Trophoblast cell (in vitro differentiated cells and primary cell): ENCODE results near the gene SPIN4.

Source experiments
- DNase-seq, 2 donors: peaks; one replicate each; pipeline ENCODE4 v3.0.0-alpha.2; 2016
- H2AFZ ChIP-seq: 2 replicates; pipeline ENCODE4 v1.6.1; 2013; ENCODE audit warnings: low read length, moderate library complexity, mild to moderate bottlenecking; ENCODE audit not compliant: insufficient read depth, poor library complexity
- H2AK5ac ChIP-seq: 2 replicates; pipeline ENCODE4 v1.6.1; 2013; ENCODE audit warnings: mild to moderate bottlenecking, low read length
- H2BK120ac ChIP-seq: 2 replicates; pipeline ENCODE4 v1.6.1; 2013; ENCODE audit warnings: low read length, mild to moderate bottlenecking, moderate library complexity; ENCODE audit not compliant: insufficient read depth, poor library complexity
- H2BK12ac ChIP-seq: 2 replicates; pipeline ENCODE4 v1.6.1; 2013; ENCODE audit warnings: mild to moderate bottlenecking, low read length, moderate library complexity
- H2BK5ac ChIP-seq: 2 replicates; pipeline ENCODE4 v1.6.1; 2013; ENCODE audit warnings: low read length, low read depth, moderate library complexity, mild to moderate bottlenecking; ENCODE audit not compliant: poor library complexity
- H3K14ac ChIP-seq: 2 replicates; pipeline ENCODE4 v1.6.1; 2013; ENCODE audit warnings: mild to moderate bottlenecking, low read length
- H3K18ac ChIP-seq: 2 replicates; pipeline ENCODE4 v1.6.1; 2013; ENCODE audit warnings: mild to moderate bottlenecking, low read length
- H3K23ac ChIP-seq: 2 replicates; pipeline ENCODE4 v1.6.1; 2013; ENCODE audit warnings: low read length
- H3K27ac ChIP-seq: 2 replicates; pipeline ENCODE4 v1.5.1; 2013; ENCODE audit warnings: low read depth, mild to moderate bottlenecking, inconsistent platforms, low read length, moderate library complexity
- H3K27me3 ChIP-seq: 2 replicates; pipeline ENCODE4 v1.6.1; 2013; ENCODE audit warnings: inconsistent platforms, mild to moderate bottlenecking, low read length, moderate library complexity; ENCODE audit not compliant: insufficient read depth
- H3K36me3 ChIP-seq, 2 experiments: 1 replicate in 1 of 2; 2 replicates in 1 of 2; pipeline ENCODE4 v1.6.1; 2013; ENCODE audit warnings: low read length in 2 of 2, mild to moderate bottlenecking in 2 of 2, moderate library complexity in 1 of 2; ENCODE audit not compliant: insufficient read depth in 2 of 2, control insufficient read depth in 1 of 2
- H3K4ac ChIP-seq: 2 replicates; pipeline ENCODE4 v1.6.1; 2013; ENCODE audit warnings: low read depth, mild to moderate bottlenecking, low read length, moderate library complexity
- H3K4me1 ChIP-seq, 2 experiments: 1 replicate in 1 of 2; 2 replicates in 1 of 2; pipeline ENCODE4 v1.6.1; 2013; ENCODE audit warnings: low read length in 2 of 2, mild to moderate bottlenecking in 2 of 2, moderate library complexity in 1 of 2; ENCODE audit not compliant: insufficient read depth in 2 of 2, control insufficient read depth in 1 of 2
- H3K4me2 ChIP-seq: 2 replicates; pipeline ENCODE4 v1.6.1; 2013; ENCODE audit warnings: inconsistent platforms, mild to moderate bottlenecking, low read length, moderate library complexity
- H3K4me3 ChIP-seq: 2 replicates; pipeline ENCODE4 v1.5.1; 2013; ENCODE audit warnings: mild to moderate bottlenecking, low read depth, low read length, inconsistent platforms
- H3K79me1 ChIP-seq: one replicate; pipeline ENCODE4 v1.6.1; 2013; ENCODE audit warnings: low read length
- H3K79me2 ChIP-seq: 2 replicates; pipeline ENCODE4 v1.6.1; 2013; ENCODE audit warnings: low read length, mild to moderate bottlenecking; ENCODE audit not compliant: control insufficient read depth, insufficient read depth, poor library complexity
- H3K9ac ChIP-seq: 2 replicates; pipeline ENCODE4 v1.6.1; 2013; ENCODE audit warnings: mild to moderate bottlenecking, low read length
- H3K9me3 ChIP-seq: 2 replicates; pipeline ENCODE4 v1.6.1; 2013; ENCODE audit warnings: low read depth, mild to moderate bottlenecking, control low read depth, inconsistent platforms, low read length; ENCODE audit not compliant: insufficient read depth
- H4K12ac ChIP-seq: 2 replicates; pipeline ENCODE4 v1.6.1; 2013; ENCODE audit warnings: low read depth, mild to moderate bottlenecking, low read length, moderate library complexity
- H4K8ac ChIP-seq: 2 replicates; pipeline ENCODE4 v1.6.1; 2013; ENCODE audit warnings: low read depth, mild to moderate bottlenecking, low read length, moderate library complexity
- H4K91ac ChIP-seq: one replicate; pipeline ENCODE4 v1.6.1; 2013; ENCODE audit warnings: low read depth, mild to moderate bottlenecking, low read length, moderate library complexity
- WGBS: extraction: QIAGEN DNeasy Blood & Tissue Kit; methylation state at CpG from one replicate; pipeline ENCODE4 v1.1.7; 2013; ENCODE audit warnings: missing lambda C conversion rate; ENCODE audit not compliant: insufficient read length, insufficient coverage; ENCODE audit errors: extremely low coverage; 5-methylcytosine and 5-hydroxymethylcytosine counted together

Gene SPIN4

DNA sequence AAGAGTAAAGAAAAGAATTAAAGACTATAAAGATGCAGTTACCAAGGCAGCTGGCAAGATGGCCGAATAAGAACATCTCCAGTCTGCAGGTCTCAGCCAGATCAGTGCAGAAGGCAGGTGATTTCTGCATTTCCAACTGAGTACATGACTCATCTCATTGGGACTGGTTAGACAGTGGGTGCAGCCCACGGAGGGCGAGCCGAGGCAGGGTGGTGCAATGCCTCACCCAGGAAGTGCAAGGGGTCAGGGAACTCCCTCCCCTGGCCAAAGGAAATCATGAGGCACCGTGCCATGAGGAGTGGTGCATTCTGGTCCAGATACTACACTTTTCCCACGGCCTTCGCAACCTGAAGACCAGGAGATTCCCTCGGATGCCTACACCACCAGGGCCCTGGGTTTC is 20.5 kb downstream of the SPIN4 start:
- Histone ChIP-seq H2AK5ac (no peak overlapping the region), H3K18ac (no peak overlapping the region), H3K27ac (no peak overlapping the region), H3K4ac (no peak overlapping the region), H4K8ac (no peak overlapping the region), H2BK5ac (no peak overlapping the region), H3K9me3 (no peaks in the 10 kb centered on the region), H4K91ac (no peak overlapping the region), H2BK12ac (no peak overlapping the region), H4K12ac (no peak overlapping the region), H3K79me2 (no peaks in the 10 kb centered on the region), H3K4me2 (no peak overlapping the region), H3K23ac (no peak overlapping the region), H3K36me3 (peaks cover 2 to 4% of the 10 kb centered on the region in 2 experiments), H3K9ac (no peak overlapping the region), H3K4me1 (peaks cover 0 to 3% of the 10 kb centered on the region in 2 experiments), H2AFZ (no peak overlapping the region), H3K79me1 (no peaks in the 10 kb centered on the region), H3K27me3 (no peaks in the 10 kb centered on the region), H3K4me3 (no peak overlapping the region), H3K14ac (no peak overlapping the region), H2BK120ac (no peak overlapping the region)
- DNase-seq, result no peak
- no CpG with 5 or more reads among the region's 8 CpGs for WGBS

DNA sequence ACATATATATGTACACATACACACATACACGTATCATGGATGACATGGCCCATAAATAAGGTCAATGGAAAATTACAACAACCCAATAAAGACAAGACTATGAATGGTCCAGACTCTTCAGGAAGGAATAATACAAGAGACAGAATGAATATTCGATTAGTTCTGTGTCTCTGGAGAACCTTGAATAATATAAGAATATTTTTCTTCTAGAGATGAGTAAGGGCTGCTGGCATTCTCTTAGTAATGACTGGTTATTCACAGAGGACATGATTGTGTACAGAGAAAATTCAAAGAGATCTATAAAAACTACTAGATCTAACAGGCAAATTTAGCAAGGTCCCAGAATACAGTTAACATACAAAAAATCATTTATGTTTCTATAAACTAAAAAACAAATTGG is 23.3 kb downstream of the SPIN4 start:
- Histone ChIP-seq H4K12ac (no peak overlapping the region), H2AK5ac (no peak overlapping the region), H3K27ac (no peak overlapping the region), H3K4me2 (no peak overlapping the region), H3K4me3 (no peak overlapping the region), H3K36me3 (peaks cover 2 to 4% of the 10 kb centered on the region in 2 experiments), H3K27me3 (no peaks in the 10 kb centered on the region), H3K79me2 (no peaks in the 10 kb centered on the region), H3K4ac (no peak overlapping the region), H2BK120ac (no peak overlapping the region), H3K9ac (no peak overlapping the region), H3K4me1 (peaks cover 0 to 3% of the 10 kb centered on the region in 2 experiments), H3K9me3 (no peaks in the 10 kb centered on the region), H3K23ac (no peak overlapping the region), H2BK12ac (no peak overlapping the region), H3K14ac (no peak overlapping the region), H3K79me1 (no peaks in the 10 kb centered on the region), H2BK5ac (no peak overlapping the region), H3K18ac (no peak overlapping the region), H4K8ac (no peak overlapping the region), H2AFZ (no peak overlapping the region), H4K91ac (no peak overlapping the region)
- DNase-seq, result no peak
- WGBS, result no CpG with 5 or more reads among the region's 2 CpGs

DNA sequence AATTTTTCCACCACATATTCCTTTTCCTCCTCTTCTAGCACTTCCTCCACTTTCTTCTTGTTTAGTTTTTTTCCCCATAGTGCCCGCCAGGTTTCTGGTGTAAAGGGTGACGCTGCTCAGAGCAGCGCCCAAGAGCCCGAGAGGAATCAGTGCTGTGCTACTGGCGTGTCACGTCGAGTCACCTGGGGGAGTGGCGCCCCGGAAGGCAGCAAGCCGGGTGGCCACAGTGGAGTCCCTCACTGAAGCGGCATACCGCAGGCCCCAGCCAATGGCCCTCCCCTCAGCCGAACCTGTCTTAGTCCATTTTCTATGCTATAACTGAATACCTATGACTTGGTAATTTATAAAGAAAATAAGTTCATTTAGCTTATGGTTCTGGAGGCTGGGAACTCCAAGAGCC is 51.5 kb downstream of the SPIN4 start:
- Histone ChIP-seq H3K27me3 (no peaks in the 10 kb centered on the region), H3K9ac (no peak overlapping the region), H4K12ac (no peak overlapping the region), H2AK5ac (no peak overlapping the region), H3K23ac (no peak overlapping the region), H4K8ac (no peak overlapping the region), H2BK120ac (no peak overlapping the region), H2AFZ (no peak overlapping the region), H2BK12ac (no peak overlapping the region), H3K9me3 (no peaks in the 10 kb centered on the region), H3K79me2 (no peaks in the 10 kb centered on the region), H3K4me2 (no peak overlapping the region), H3K18ac (no peak overlapping the region), H4K91ac (no peak overlapping the region), H3K27ac (no peak overlapping the region), H3K36me3 (no peaks in the 10 kb centered on the region), H2BK5ac (no peak overlapping the region), H3K4ac (no peak overlapping the region), H3K79me1 (no peaks in the 10 kb centered on the region), H3K4me3 (no peak overlapping the region), H3K14ac (no peak overlapping the region), H3K4me1 (no peaks in the 10 kb centered on the region)
- no CpG with 5 or more reads among the region's 13 CpGs for WGBS
- no peak for DNase-seq
